ENCODE data around the gene CD53. TPM values are rescaled to one million over a fixed set of nuclear protein-coding genes. Genes with fewer than 3 reads are reported as not detected.

Gene CD53
- total RNA-seq, 6 donors from 2014 or later = 80.7 to 181 (median 129) TPM

- Histone ChIP-seq H3K4me3 (no peak overlapping the region), H3K27me3 (no peaks in the 10 kb centered on the region), H3K36me3 (no peaks in the 10 kb centered on the region), H3K9me3 (peaks cover 0 to 5% (median 3%) of the 10 kb centered on the region in 4 donors), H3K4me1 (no peaks in the 10 kb centered on the region), H3K27ac (no peak overlapping the region)
- no peak for ATAC-seq (ENCODE audit: low FRiP score in 2 of 2)
- TF ChIP-seq POLR2A (IDR thresholded peaks at IDR 0.05) (no peak), POLR2AphosphoS5 (IDR thresholded peaks at IDR 0.05) (no peak), EP300 (IDR thresholded peaks at IDR 0.05) (no peak), CTCF (IDR thresholded peaks at IDR 0.05) (no peak)
- DNase-seq = no peak
- WGBS, 2 donors = 42 to 49% methylated on average over 3 of the region's 3 CpGs
Observed at GRCh38 chr1:110870721-110871388, 2.1 kb upstream of the CD53 start.

- Histone ChIP-seq H3K9me3 (peaks cover 0 to 5% (median 3%) of the 10 kb centered on the region in 4 donors), H3K36me3 (no peaks in the 10 kb centered on the region), H3K27ac (peak overlapping the region; percentile 73 to 85 (median 83)), H3K4me1 (no peaks in the 10 kb centered on the region), H3K4me3 (no peak overlapping the region), H3K27me3 (no peaks in the 10 kb centered on the region)
- TF ChIP-seq CTCF (IDR thresholded peaks at IDR 0.05) (no peak), POLR2AphosphoS5 (IDR thresholded peaks at IDR 0.05) (no peak), POLR2A (IDR thresholded peaks at IDR 0.05) (no peak), EP300 (IDR thresholded peaks at IDR 0.05) (no peak)
- DNase-seq = no peak
- WGBS, 2 donors = 54 to 80% methylated on average over 2 of the region's 2 CpGs
- ATAC-seq (ENCODE audit: low FRiP score in 2 of 2) = no peak
Observed at GRCh38 chr1:110872366-110872744, 593 bp upstream of the CD53 start.

DNA sequence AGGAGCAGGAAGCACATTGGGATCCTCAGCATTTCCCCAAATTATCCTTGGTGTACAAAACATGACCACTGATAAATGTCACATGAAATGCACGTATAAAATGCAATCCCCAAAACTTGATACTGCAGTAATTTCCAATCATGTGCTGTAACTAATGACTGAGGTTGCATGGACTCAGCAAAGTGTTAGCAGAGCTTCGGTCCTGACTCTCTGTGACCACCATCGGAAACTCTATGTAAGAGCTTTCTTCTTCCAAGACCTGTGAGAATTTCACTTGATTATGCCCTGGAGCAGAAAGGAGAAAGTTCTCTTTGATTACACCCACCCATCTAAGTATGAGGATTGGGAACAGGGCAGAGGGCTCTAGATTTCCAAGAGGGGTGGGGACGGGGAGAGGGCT is 908 bp downstream of the CD53 start:
- TF ChIP-seq POLR2AphosphoS5 (IDR thresholded peaks at IDR 0.05) (no peak), EP300 (IDR thresholded peaks at IDR 0.05) (no peak)
- Histone ChIP-seq H3K27ac (peak overlapping the region; percentile 73 to 85 (median 83)), H3K4me3 (peak overlapping the region in 3 of 4 donors; percentile 37 to 49 (median 43)), H3K27me3 (no peaks in the 10 kb centered on the region), H3K9me3 (no peaks in the 10 kb centered on the region), H3K36me3 (no peaks in the 10 kb centered on the region), H3K4me1 (no peaks in the 10 kb centered on the region)
- no peak for ATAC-seq (ENCODE audit: low FRiP score in 2 of 2)
- no peak for DNase-seq
- WGBS, 2 donors = 63 to 73% methylated on average over 4 of the region's 4 CpGs

- Histone ChIP-seq H3K4me1 (no peaks in the 10 kb centered on the region), H3K36me3 (no peaks in the 10 kb centered on the region), H3K27me3 (no peaks in the 10 kb centered on the region), H3K4me3 (peak overlapping the region in 3 of 4 donors; percentile 37 to 49 (median 43)), H3K9me3 (no peaks in the 10 kb centered on the region), H3K27ac (peak overlapping the region; percentile 73 to 85 (median 83))
- TF ChIP-seq POLR2AphosphoS5 (IDR thresholded peaks at IDR 0.05) (peak in 1 of 2 donors; percentile 9), EP300 (IDR thresholded peaks at IDR 0.05) (no peak)
- WGBS, 2 donors = 28 to 30% methylated on average over 3 of the region's 3 CpGs
- DNase-seq (no peak), ATAC-seq (ENCODE audit: low FRiP score in 2 of 2) (peak; percentile 15 to 62)
Observed at GRCh38 chr1:110874324-110875215, 1.6 kb downstream of the CD53 start.

DNA sequence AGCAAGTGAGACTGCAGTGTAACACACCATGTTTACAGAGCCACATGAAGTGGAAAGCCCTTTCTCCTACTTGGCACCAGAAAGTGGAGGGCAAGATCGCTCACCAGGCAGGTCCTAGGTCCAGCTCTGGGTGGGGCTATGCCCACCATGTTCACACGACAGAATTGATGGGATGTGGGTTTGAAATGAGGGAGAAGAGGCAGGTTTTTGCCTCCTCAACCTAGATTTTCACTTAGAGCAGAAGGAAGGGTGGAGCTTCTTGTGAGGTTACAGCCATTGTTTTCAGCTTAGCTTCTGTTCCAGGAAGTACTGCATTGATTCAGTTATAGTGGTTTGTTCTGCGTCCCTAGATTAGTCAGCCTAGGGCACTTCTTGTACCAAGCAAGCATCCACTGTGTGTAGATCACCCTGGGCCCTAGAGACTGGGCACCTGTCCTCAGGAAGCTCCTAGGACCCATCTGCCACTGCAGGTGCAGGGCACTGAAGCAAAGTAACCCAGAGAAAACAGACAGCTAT is 2.3 kb downstream of the CD53 start:
- no peaks in the 10 kb centered on the region for H3K9me3 ChIP-seq
- TF ChIP-seq CTCF (IDR thresholded peaks at IDR 0.05) = no peak
- peak; percentile 8 to 43 for TF ChIP-seq POLR2AphosphoS5 (IDR thresholded peaks at IDR 0.05)
- TF ChIP-seq POLR2A (IDR thresholded peaks at IDR 0.05) = peak in 2 of 4 donors; percentile 62 to 71
- peak in 1 of 4 donors; percentile 12 for TF ChIP-seq EP300 (IDR thresholded peaks at IDR 0.05)
- H3K27ac ChIP-seq = peak overlapping the region; percentile 73 to 85 (median 83)
- no peaks in the 10 kb centered on the region for H3K27me3 ChIP-seq
- H3K4me1 ChIP-seq = peaks cover 0 to 3% (median 0%) of the 10 kb centered on the region in 4 donors
- ATAC-seq (ENCODE audit: low FRiP score in 2 of 2) (peak; percentile 56 to 65), DNase-seq (peak in 1 of 2 donors; percentile 44)
- 20 to 61% methylated on average over 3 of the region's 3 CpGs for WGBS, 2 donors
- peak overlapping the region in 3 of 4 donors; percentile 37 to 49 (median 43) for H3K4me3 ChIP-seq
- H3K36me3 ChIP-seq = no peaks in the 10 kb centered on the region
